Prostate gland (tissue), 2 donors: ENCODE measurements around the gene SELE. TPM values are rescaled to one million over a fixed set of nuclear protein-coding genes. Genes with fewer than 3 reads are reported as not detected.

ENCODE experiments used
- DNase-seq: peaks from one replicate; pipeline ENCODE4 v3.0.0-alpha.2; 2019; ENCODE audit warnings: low spot score
- H3K27ac ChIP-seq, 2 donors: fragments of 200-600 bp; sonication (generic); 2 replicates each; pipeline ENCODE4 v1.5.1; 2017 to 2019
- H3K27me3 ChIP-seq: fragments of 200-600 bp; sonication (generic); replicated peaks from 2 replicates; pipeline ENCODE4 v1.5.1; 2019; ENCODE audit not compliant: insufficient read depth
- H3K36me3 ChIP-seq, 2 donors: fragments of 200-600 bp; sonication (generic); 1 replicate in 1 of 2; 2 replicates in 1 of 2; pipeline versions ENCODE4 v1.5.1 to v1.8.1; 2017 to 2019
- H3K4me1 ChIP-seq: fragments of 200-600 bp; sonication (generic); replicated peaks from 2 replicates; pipeline ENCODE4 v1.5.1; 2019
- H3K4me3 ChIP-seq, 2 donors: fragments of 200-600 bp; sonication (generic); 2 replicates each; pipeline ENCODE4 v1.5.1; 2017 to 2019
- H3K9me3 ChIP-seq: fragments of 200-600 bp; sonication (generic); 2 replicates; pipeline ENCODE4 v1.5.1; 2017
- CTCF ChIP-seq, 4 experiments: fragments of 200-600 bp in 2 of 4; fragments of 450-650 bp in 2 of 4; sonication (generic) in 2 of 4; IDR thresholded peaks; 1 replicate in 3 of 4; 2 replicates in 1 of 4; pipeline ENCODE4 v1.5.1; 2016 to 2019; ENCODE audit warnings: antibody characterized with exemption in 4 of 4, mild to moderate bottlenecking in 2 of 4, moderate library complexity in 2 of 4
- POLR2A ChIP-seq: fragments of 450-650 bp; IDR thresholded peaks from one replicate; pipeline ENCODE4 v1.6.1; 2016; ENCODE audit warnings: antibody characterized with exemption, mild to moderate bottlenecking
- POLR2AphosphoS5 ChIP-seq: sonication (generic); formaldehyde crosslinking; IDR thresholded peaks from one replicate; pipeline ENCODE4 v1.6.1; 2017; ENCODE audit warnings: antibody characterized with exemption
- WGBS: methylation state at CpG from one replicate; pipeline ENCODE4 v1.1.5; 2018; 5-methylcytosine and 5-hydroxymethylcytosine counted together
- intact Hi-C: fragments of 100-400 bp; cut with DNase I; formaldehyde crosslinking; loops from one replicate; pipeline ENCODE4 v1.14.2; 2022
- total RNA-seq, 2 donors: library from RNA; depleted of rRNA; stranded (reverse); fragments of >200 nt; gene quantifications; one replicate each; pipeline ENCODE4 v1.1.0, GENCODE V29; 2016

Gene SELE
- total RNA-seq, 2 donors from 2014 or later = 1.7 to 3.0 TPM

DNA sequence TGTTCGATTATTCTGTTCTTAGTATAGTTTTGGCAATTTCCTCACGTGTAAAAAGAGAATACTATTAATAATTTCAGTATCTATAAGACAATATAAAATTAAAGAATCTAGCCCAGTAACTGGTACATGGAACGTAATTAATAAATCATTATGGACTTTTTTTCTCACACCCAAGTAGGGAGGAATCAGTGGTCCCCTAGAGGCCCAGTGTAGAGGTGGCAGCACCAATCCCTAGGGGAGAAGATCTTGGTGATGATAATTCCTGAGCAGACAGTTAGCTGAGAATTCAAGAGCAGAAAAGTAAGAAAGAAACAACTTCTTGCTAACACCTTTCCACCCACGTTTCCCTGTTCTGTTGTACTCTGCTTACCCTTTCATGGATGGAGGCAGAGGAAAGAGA lies 19.7 kb upstream of the SELE start:
- Histone ChIP-seq H3K4me3 (no peak overlapping the region), H3K36me3 (no peaks in the 10 kb centered on the region), H3K27me3 (no peaks in the 10 kb centered on the region), H3K9me3 (no peaks in the 10 kb centered on the region), H3K27ac (no peak overlapping the region), H3K4me1 (no peaks in the 10 kb centered on the region)
- DNase-seq = no peak
- intact Hi-C loops = no loop called here
- 70% methylated on average over 4 of the region's 4 CpGs for WGBS
- no peak for TF ChIP-seq POLR2AphosphoS5
- TF ChIP-seq CTCF (IDR thresholded peaks at IDR 0.05) = no peak
- TF ChIP-seq POLR2A = no peak

- Histone ChIP-seq H3K4me1 (no peaks in the 10 kb centered on the region), H3K36me3 (no peaks in the 10 kb centered on the region), H3K27ac (no peak overlapping the region), H3K27me3 (no peaks in the 10 kb centered on the region), H3K9me3 (no peaks in the 10 kb centered on the region), H3K4me3 (no peak overlapping the region)
- DNase-seq = no peak
- WGBS = 96% methylated on average over 1 of the region's 1 CpG
- TF ChIP-seq POLR2AphosphoS5 = no peak
- TF ChIP-seq POLR2A = no peak
- TF ChIP-seq CTCF (IDR thresholded peaks at IDR 0.05) = no peak
- intact Hi-C loops = no loop called here
Observed at GRCh38 chr1:169750041-169750440, 16.2 kb upstream of the SELE start.

- 94% methylated on average over 2 of the region's 2 CpGs for WGBS
- no peaks in the 10 kb centered on the region for H3K36me3 ChIP-seq
- no peaks in the 10 kb centered on the region for H3K27me3 ChIP-seq
- H3K9me3 ChIP-seq = no peaks in the 10 kb centered on the region
- intact Hi-C loops = no loop called here
- H3K27ac ChIP-seq = no peak overlapping the region
- no peaks in the 10 kb centered on the region for H3K4me1 ChIP-seq
- DNase-seq = no peak
- no peak overlapping the region for H3K4me3 ChIP-seq
- TF ChIP-seq CTCF (IDR thresholded peaks at IDR 0.05) = no peak
- no peak for TF ChIP-seq POLR2A
- TF ChIP-seq POLR2AphosphoS5 = no peak
Observed at GRCh38 chr1:169746550-169746949, 12.7 kb upstream of the SELE start.

DNA sequence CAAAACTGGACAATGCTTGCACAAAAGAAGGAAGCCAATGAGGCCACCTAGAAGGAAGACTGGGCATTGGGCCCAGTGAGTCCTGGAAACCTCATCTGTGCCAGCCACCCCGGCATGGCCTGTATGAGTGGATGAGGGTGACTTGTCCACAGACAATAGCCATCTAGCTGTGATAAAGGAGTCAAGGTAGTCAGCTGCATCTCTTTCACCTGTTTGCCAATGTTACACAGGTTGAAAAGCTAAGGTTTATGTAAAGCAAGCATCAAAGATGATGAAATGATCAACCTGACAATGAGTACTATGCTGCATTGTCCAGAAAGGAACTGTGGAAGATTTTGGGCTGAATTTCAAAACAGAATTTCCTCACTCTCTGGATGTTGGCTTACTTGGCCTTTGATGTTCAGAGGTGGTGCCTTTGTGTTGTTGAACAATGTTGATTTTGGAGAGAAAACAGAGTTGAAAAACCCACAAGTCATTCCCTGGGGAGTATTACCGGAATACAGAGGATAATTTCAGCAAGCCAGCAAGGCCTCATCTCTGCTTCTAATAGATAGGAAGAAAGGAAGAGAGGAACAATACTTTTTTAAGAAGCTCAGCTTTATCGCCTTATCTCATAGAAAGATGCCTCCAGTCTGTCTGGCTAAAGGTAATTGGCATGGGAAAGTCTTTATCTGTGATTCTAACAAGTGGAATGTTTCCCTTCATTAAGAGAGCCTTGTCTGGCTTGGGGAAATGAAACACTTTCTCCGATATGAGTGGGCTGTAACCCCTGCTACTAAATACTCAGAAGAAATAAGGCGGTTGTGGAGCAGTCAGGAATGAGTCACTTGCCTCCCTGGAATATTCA lies 11.4 kb upstream of the SELE start:
- Histone ChIP-seq H3K36me3 (no peaks in the 10 kb centered on the region), H3K9me3 (no peaks in the 10 kb centered on the region), H3K4me3 (no peak overlapping the region), H3K27ac (no peak overlapping the region), H3K27me3 (no peaks in the 10 kb centered on the region), H3K4me1 (no peaks in the 10 kb centered on the region)
- intact Hi-C loops = no loop called here
- no peak for DNase-seq
- TF ChIP-seq CTCF (IDR thresholded peaks at IDR 0.05) (no peak), POLR2AphosphoS5 (no peak), POLR2A (no peak)
- WGBS = 37% methylated on average over 5 of the region's 5 CpGs
